Panc1 (cell line): ENCODE results near the gene MPRIP. TPM values are rescaled to one million over a fixed set of nuclear protein-coding genes. Genes with fewer than 3 reads are reported as not detected.

Source experiments
- ATAC-seq: fragments of 200-7000 bp; cut with Tn5 transposase; 2 replicates; pipeline ENCODE4 v1.9.1; 2020; ENCODE audit warnings: mild to moderate bottlenecking, moderate library complexity
- BruUV-seq: library from RNA; stranded (reverse); fragments of 400-500 nt; replicated peaks from 2 replicates; lab custom pipeline; 2021; lab: Mats Ljungman, UMichigan
- CTCF ChIA-PET: fragments of 300-600 bp; sonication (Branson Sonifier 250); formaldehyde crosslinking; loops from one replicate; lab custom pipeline; 2022; ENCODE audit warnings: antibody characterized with exemption; lab: Charles Lee
- POLR2A ChIA-PET: fragments of 300-600 bp; sonication (Branson Sonifier 250); formaldehyde crosslinking; loops from one replicate; lab custom pipeline; 2022; ENCODE audit warnings: antibody characterized with exemption; lab: Charles Lee
- DNase-seq: peaks from one replicate; pipeline ENCODE4 v3.0.0-alpha.2; 2010; ENCODE audit warnings: low read depth, low spot score
- H3K27ac ChIP-seq: 2 replicates; pipeline ENCODE4 v1.5.1; 2011; ENCODE audit warnings: mild to moderate bottlenecking, low read length, inconsistent platforms
- H3K27me3 ChIP-seq: fragments of 200-500 bp; sonication (Bioruptor generic); 2 replicates; pipeline ENCODE4 v1.6.0; 2014; ENCODE audit warnings: low read length, inconsistent platforms; ENCODE audit not compliant: control insufficient read depth, insufficient read depth
- H3K36me3 ChIP-seq: fragments of 200-500 bp; sonication (Bioruptor generic); 2 replicates; pipeline ENCODE4 v1.5.1; 2014; ENCODE audit warnings: inconsistent platforms, mild to moderate bottlenecking, low read length, moderate library complexity; ENCODE audit not compliant: control insufficient read depth, insufficient read depth
- H3K4me1 ChIP-seq: 2 replicates; pipeline ENCODE4 v1.5.1; 2011; ENCODE audit warnings: inconsistent platforms, mild to moderate bottlenecking, low read length, moderate library complexity; ENCODE audit not compliant: control insufficient read depth, insufficient read depth
- H3K4me3 ChIP-seq, 2 experiments: 2 replicates each; pipeline ENCODE4 v1.5.1; 2011 to 2012; ENCODE audit warnings: low read depth in 2 of 2, low read length in 2 of 2, mild to moderate bottlenecking in 2 of 2, inconsistent platforms in 1 of 2, moderate library complexity in 1 of 2
- H3K9me3 ChIP-seq: fragments of 200-500 bp; sonication (Bioruptor generic); 2 replicates; pipeline ENCODE4 v1.5.1; 2014; ENCODE audit warnings: low read depth, mild to moderate bottlenecking, inconsistent platforms, low read length, moderate library complexity; ENCODE audit not compliant: control insufficient read depth, insufficient read depth
- POLR2AphosphoS5 ChIP-seq: IDR thresholded peaks from 2 replicates; pipeline ENCODE4 v1.6.1; 2012; ENCODE audit warnings: mild to moderate bottlenecking, low read depth, low read length, moderate library complexity
- SIN3A ChIP-seq: IDR thresholded peaks from 2 replicates; pipeline ENCODE4 v1.6.1; 2012; ENCODE audit warnings: low read depth, mild to moderate bottlenecking, low read length, moderate library complexity, borderline replicate concordance; ENCODE audit not compliant: insufficient read depth
- TCF7L2 ChIP-seq: IDR thresholded peaks from 2 replicates; pipeline ENCODE4 v1.6.1; 2011; ENCODE audit warnings: mild to moderate bottlenecking, low read depth, low read length, inconsistent platforms
- in situ Hi-C: cut with HindIII; loops from 2 replicates; pipeline ENCODE4 v1.10.0; 2016; ENCODE audit warnings: low sequenced_read_pairs, low pct_unique_long_range_greater_than_20kb
- intact Hi-C: fragments of 100-400 bp; cut with micrococcal nuclease; formaldehyde crosslinking; loops from one replicate; pipeline ENCODE4 v1.10.0; 2022; ENCODE audit not compliant: unreplicated experiment
- total RNA-seq: library from RNA; stranded (reverse); gene quantifications from one replicate; pipeline ENCODE4 v1.2.1, GENCODE V29; 2021; ENCODE audit not compliant: unreplicated experiment
- TF ChIP-seq, protein P1 (sequence below): fragments of 450-650 bp; IDR thresholded peaks from 2 replicates; pipeline ENCODE4 v1.5.1; 2017; ENCODE audit warnings: mild to moderate bottlenecking
- TF ChIP-seq, protein P2 (sequence below), 2 experiments: IDR thresholded peaks; 2 replicates each; pipeline ENCODE4 v1.6.1; 2011 to 2012; ENCODE audit warnings: low read depth in 2 of 2, control low read depth in 1 of 2, low read length in 1 of 2, mild to moderate bottlenecking in 1 of 2, moderate library complexity in 1 of 2; ENCODE audit not compliant: insufficient read depth in 1 of 2

Gene MPRIP
- total RNA-seq, 1 experiment from 2014 or later, result 155 TPM

DNA sequence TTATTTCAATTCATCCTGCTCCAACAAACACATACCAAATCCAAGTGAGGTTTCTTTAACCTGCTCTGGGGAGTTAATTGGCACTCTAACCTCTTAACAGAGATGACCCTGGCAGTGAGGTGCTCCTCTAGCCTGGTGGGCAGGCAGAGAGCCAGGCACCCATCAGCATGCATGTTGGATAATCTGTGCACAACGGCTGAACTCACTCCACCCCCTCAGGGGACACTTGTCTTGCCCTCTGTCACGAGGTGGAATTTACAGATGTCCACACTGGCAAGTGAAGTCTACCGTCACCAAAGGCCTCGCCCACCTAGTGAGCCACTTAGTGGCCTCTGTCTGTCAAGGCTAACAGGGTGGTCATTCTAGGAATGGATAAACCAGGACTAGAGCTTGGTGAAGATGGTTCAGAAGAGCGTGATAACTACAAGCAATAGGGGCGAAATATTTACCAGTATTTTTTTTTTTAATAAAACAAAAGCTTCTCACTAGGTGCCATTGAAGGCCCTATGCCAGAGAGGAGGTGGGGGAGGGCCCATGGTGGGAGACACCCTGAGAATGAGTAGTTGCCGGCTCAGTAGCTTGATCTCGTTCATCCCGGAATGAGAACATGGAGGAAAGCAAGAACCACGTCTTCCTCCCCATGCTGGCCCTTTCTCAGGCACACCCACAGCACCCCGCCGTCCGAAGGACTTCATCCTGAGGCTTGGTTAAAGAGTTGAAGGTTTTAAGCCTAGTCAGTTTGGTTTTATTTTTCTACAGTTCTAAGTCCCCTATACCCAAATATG lies 138.7 kb downstream of the MPRIP start:
- intact Hi-C loops (no loop called here), in situ Hi-C loops (no loop called here)
- ChIA-PET CTCF (no interaction called here), POLR2A (no interaction called here)
- no peaks in the 10 kb centered on the region for H3K4me1 ChIP-seq
- H3K9me3 ChIP-seq, result no peaks in the 10 kb centered on the region
- TF ChIP-seq, protein P1, sequence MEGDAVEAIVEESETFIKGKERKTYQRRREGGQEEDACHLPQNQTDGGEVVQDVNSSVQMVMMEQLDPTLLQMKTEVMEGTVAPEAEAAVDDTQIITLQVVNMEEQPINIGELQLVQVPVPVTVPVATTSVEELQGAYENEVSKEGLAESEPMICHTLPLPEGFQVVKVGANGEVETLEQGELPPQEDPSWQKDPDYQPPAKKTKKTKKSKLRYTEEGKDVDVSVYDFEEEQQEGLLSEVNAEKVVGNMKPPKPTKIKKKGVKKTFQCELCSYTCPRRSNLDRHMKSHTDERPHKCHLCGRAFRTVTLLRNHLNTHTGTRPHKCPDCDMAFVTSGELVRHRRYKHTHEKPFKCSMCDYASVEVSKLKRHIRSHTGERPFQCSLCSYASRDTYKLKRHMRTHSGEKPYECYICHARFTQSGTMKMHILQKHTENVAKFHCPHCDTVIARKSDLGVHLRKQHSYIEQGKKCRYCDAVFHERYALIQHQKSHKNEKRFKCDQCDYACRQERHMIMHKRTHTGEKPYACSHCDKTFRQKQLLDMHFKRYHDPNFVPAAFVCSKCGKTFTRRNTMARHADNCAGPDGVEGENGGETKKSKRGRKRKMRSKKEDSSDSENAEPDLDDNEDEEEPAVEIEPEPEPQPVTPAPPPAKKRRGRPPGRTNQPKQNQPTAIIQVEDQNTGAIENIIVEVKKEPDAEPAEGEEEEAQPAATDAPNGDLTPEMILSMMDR, result no peak
- TF ChIP-seq POLR2AphosphoS5 (no peak), TCF7L2 (no peak), SIN3A (no peak)
- TF ChIP-seq, protein P2, sequence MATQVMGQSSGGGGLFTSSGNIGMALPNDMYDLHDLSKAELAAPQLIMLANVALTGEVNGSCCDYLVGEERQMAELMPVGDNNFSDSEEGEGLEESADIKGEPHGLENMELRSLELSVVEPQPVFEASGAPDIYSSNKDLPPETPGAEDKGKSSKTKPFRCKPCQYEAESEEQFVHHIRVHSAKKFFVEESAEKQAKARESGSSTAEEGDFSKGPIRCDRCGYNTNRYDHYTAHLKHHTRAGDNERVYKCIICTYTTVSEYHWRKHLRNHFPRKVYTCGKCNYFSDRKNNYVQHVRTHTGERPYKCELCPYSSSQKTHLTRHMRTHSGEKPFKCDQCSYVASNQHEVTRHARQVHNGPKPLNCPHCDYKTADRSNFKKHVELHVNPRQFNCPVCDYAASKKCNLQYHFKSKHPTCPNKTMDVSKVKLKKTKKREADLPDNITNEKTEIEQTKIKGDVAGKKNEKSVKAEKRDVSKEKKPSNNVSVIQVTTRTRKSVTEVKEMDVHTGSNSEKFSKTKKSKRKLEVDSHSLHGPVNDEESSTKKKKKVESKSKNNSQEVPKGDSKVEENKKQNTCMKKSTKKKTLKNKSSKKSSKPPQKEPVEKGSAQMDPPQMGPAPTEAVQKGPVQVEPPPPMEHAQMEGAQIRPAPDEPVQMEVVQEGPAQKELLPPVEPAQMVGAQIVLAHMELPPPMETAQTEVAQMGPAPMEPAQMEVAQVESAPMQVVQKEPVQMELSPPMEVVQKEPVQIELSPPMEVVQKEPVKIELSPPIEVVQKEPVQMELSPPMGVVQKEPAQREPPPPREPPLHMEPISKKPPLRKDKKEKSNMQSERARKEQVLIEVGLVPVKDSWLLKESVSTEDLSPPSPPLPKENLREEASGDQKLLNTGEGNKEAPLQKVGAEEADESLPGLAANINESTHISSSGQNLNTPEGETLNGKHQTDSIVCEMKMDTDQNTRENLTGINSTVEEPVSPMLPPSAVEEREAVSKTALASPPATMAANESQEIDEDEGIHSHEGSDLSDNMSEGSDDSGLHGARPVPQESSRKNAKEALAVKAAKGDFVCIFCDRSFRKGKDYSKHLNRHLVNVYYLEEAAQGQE (IDR thresholded peaks at IDR 0.05; ENCODE audit: insufficient read depth in 1 of 2, low read depth in 2 of 2, low read length in 1 of 2), result no peak
- no peak overlapping the region for H3K27ac ChIP-seq
- no peaks in the 10 kb centered on the region for H3K27me3 ChIP-seq
- no peak for DNase-seq
- no peaks in the 10 kb centered on the region for H3K36me3 ChIP-seq
- no peak overlapping the region for H3K4me3 ChIP-seq
- ATAC-seq, result no peak
- BruUV-seq, result no TSS peak

DNA sequence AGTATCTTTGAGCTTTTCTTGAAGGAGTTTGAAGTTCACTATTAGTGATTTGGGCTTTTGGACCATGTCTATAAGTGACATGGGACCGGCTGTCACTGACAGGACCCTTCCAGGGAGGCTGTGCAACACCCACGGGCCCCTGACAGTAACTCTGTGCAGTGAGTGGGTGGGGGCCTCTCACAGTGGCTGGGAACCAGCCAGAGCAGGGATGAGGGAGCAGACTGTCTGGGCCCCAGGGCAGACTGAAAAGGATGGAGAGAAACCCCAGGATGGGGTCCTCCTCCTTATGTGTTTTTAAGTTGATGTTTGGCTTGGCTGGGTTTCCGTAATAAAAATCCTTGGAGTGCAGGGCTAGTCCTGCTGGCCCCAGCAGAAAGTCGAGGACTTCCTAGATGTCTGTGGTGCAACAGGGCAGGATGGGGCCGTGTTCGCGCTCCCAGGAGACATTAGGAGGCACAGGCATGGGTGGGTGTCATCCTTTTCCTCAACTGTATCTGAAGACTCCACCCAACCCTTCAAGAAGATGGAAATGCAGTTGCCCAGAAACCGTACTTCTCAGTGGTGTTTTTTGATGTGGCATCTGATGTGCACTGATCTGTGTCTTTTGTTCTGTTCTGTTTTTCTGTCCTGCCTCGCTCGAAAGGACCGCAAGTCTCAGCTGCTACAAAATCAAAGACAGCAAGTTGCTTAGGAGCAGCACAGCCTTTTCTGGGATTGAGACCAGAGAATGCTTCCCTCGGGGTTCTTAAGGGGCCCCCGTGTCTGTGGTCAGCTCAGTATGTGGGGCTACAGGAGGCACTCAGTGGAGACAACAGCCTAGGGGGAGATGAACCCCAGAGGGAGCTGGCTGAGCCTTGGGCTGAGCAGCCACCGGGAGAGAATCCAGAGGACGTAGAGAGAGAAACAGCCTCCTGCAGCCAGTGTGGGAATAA lies 139.7 kb downstream of the MPRIP start:
- ATAC-seq (no peak), DNase-seq (no peak)
- intact Hi-C loops, result no loop called here
- in situ Hi-C loops, result no loop called here
- Histone ChIP-seq H3K9me3 (no peaks in the 10 kb centered on the region), H3K27ac (no peak overlapping the region), H3K27me3 (no peaks in the 10 kb centered on the region), H3K4me3 (no peak overlapping the region), H3K4me1 (no peaks in the 10 kb centered on the region), H3K36me3 (no peaks in the 10 kb centered on the region)
- POLR2A ChIA-PET, result no interaction called here
- CTCF ChIA-PET, result no interaction called here
- BruUV-seq, result no TSS peak
- TF ChIP-seq POLR2AphosphoS5, result no peak
- no peak for TF ChIP-seq SIN3A
- TF ChIP-seq, protein P1, result no peak
- no peak for TF ChIP-seq TCF7L2
- TF ChIP-seq, protein P2 (IDR thresholded peaks at IDR 0.05; ENCODE audit: insufficient read depth in 1 of 2, low read depth in 2 of 2, low read length in 1 of 2), result no peak
